HEK293T (cell line): Measurements from ENCODE around the gene BCAP31.
"Not testable (repeated sequence)": the region's sequence is repeated elsewhere in the genome, so short reads cannot be mapped to it uniquely, and the experiment has no call there.

Experiments
- CTCF ChIA-PET: fragments of 350-600 bp; formaldehyde crosslinking; extraction: SDS; loops from one replicate; lab custom pipeline; 2021; ENCODE audit warnings: antibody characterized with exemption, inconsistent platforms; lab: Yijun Ruan, JAX
- POLR2A ChIA-PET: fragments of 350-600 bp; formaldehyde crosslinking; extraction: SDS; loops from one replicate; lab custom pipeline; 2020; ENCODE audit warnings: antibody characterized with exemption, inconsistent platforms; lab: Yijun Ruan, JAX
- DNase-seq: peaks from one replicate; pipeline ENCODE4 v3.0.0; 2012; ENCODE audit warnings: mixed read lengths; ENCODE audit errors: extremely low spot score
- ARNT ChIP-seq: fragments of 450-650 bp; IDR thresholded peaks from 2 replicates; pipeline ENCODE4 v1.6.1; 2017; ENCODE audit warnings: mild to moderate bottlenecking
- BHLHE40 ChIP-seq: fragments of 450-650 bp; IDR thresholded peaks from 2 replicates; pipeline ENCODE4 v1.6.1; 2016; ENCODE audit warnings: mild to moderate bottlenecking, moderate library complexity, borderline replicate concordance
- CTBP1 ChIP-seq: fragments of 450-650 bp; IDR thresholded peaks from 2 replicates; pipeline ENCODE4 v1.6.1; 2016; ENCODE audit warnings: borderline replicate concordance
- ELF4 ChIP-seq: fragments of 450-650 bp; IDR thresholded peaks from 2 replicates; pipeline ENCODE4 v1.6.1; 2017; ENCODE audit warnings: antibody characterized with exemption
- FOXA1 ChIP-seq: fragments of 450-650 bp; IDR thresholded peaks from 2 replicates; pipeline ENCODE4 v1.6.1; 2016; ENCODE audit warnings: mild to moderate bottlenecking
- FOXK2 ChIP-seq: fragments of 450-650 bp; IDR thresholded peaks from 2 replicates; pipeline ENCODE4 v1.6.1; 2016; ENCODE audit warnings: mild to moderate bottlenecking
- FOXM1 ChIP-seq: fragments of 450-650 bp; IDR thresholded peaks from 2 replicates; pipeline ENCODE4 v1.6.1; 2017; ENCODE audit warnings: mild to moderate bottlenecking, borderline replicate concordance
- HDGF ChIP-seq: fragments of 450-650 bp; IDR thresholded peaks from 2 replicates; pipeline ENCODE4 v1.6.1; 2017; ENCODE audit warnings: antibody characterized with exemption, borderline replicate concordance
- L3MBTL2 ChIP-seq: fragments of 450-650 bp; conservative IDR thresholded peaks from 2 replicates; pipeline ENCODE4 v1.6.1; 2016; ENCODE audit warnings: mild to moderate bottlenecking
- LEF1 ChIP-seq: fragments of 450-650 bp; IDR thresholded peaks from 2 replicates; pipeline ENCODE4 v1.6.1; 2017; ENCODE audit warnings: mild to moderate bottlenecking, borderline replicate concordance
- NFRKB ChIP-seq: fragments of 450-650 bp; IDR thresholded peaks from 2 replicates; pipeline ENCODE4 v1.6.1; 2016; ENCODE audit warnings: mild to moderate bottlenecking, moderate library complexity
- SP1 ChIP-seq: fragments of 450-650 bp; IDR thresholded peaks from 2 replicates; pipeline ENCODE4 v1.6.1; 2017
- SUZ12 ChIP-seq: fragments of 450-650 bp; IDR thresholded peaks from 2 replicates; pipeline ENCODE4 v1.6.1; 2016; ENCODE audit warnings: mild to moderate bottlenecking
- TARDBP ChIP-seq: fragments of 450-650 bp; IDR thresholded peaks from 2 replicates; pipeline ENCODE4 v1.6.1; 2016
- ZNF384 ChIP-seq: fragments of 450-650 bp; IDR thresholded peaks from 2 replicates; pipeline ENCODE4 v1.6.1; 2016
- TF ChIP-seq, protein P1 (sequence below): fragments of 450-650 bp; IDR thresholded peaks from 2 replicates; pipeline ENCODE4 v1.6.1; 2016

BCAP31 gene

DNA sequence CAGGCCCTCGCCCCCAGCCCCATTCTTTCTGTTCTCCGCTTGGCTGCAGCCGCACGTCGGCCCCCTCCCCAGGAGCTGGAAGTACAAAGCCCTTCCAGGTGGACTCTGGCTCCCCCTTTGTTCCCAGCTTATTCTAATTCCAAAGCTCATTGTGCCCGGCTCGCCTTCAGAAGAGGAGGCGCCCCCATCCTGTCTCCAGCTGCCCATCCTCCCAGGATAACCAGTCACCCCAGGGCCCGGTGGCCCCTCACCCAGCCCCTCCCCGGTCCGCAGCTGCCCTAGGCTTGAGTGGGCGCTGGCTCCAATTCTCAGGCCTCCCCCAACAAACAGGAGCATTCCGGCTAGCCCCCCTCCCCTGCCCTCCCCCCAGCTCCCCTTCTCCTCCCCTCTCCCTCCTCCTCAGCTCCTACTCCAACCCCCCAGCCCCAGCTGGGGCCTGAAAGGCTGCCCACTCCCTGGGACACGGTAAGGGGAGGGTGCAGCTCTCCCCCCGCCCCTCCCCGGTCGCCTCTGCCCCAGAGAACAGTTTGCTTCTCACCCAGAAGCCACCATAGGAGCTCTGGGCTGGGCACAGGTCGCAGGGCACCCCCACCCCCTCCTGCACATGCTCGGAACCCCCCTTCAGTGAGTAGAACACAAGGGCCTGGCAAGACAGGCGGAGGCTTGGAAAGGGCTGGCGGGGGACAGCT lies 39.6 kb downstream of the BCAP31 start:
- TF ChIP-seq ZNF384 (no peak), FOXM1 (no peak), BHLHE40 (no peak), CTBP1 (no peak), NFRKB (no peak), TARDBP (no peak), HDGF (no peak), FOXK2 (no peak), SUZ12 (no peak), SP1 (no peak), ELF4 (no peak), L3MBTL2 (no peak), LEF1 (no peak), ARNT (no peak), FOXA1 (no peak)
- TF ChIP-seq, protein P1, sequence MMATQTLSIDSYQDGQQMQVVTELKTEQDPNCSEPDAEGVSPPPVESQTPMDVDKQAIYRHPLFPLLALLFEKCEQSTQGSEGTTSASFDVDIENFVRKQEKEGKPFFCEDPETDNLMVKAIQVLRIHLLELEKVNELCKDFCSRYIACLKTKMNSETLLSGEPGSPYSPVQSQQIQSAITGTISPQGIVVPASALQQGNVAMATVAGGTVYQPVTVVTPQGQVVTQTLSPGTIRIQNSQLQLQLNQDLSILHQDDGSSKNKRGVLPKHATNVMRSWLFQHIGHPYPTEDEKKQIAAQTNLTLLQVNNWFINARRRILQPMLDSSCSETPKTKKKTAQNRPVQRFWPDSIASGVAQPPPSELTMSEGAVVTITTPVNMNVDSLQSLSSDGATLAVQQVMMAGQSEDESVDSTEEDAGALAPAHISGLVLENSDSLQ: no peak
- POLR2A ChIA-PET: no interaction called here
- DNase-seq: no peak
- CTCF ChIA-PET: interaction anchor here (0.7 to 2.4 kb wide), 4 partner anchors 16 to 454 kb away, joined by 3 to 13 read pairs (median 8); no protein-coding TSS in a partner anchor

DNA sequence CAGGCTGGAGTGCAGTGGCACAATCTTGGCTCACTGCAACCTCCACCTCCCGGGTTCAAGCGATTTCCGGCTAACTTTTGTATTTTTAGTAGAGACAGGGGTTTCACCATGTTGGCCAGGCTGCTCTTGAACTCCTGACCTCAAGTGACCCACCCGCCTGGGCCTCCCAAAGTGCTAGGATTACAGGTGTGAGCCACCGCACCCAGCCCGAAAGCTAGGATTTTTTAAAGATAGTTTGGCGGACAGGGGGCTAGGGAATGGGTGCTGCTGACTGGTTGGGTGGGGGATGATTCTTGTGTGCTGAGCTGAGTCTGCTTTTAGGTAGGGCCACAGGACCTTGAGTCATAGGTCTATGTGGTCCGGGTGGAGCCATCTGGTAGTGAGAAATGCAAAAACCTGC lies 40.7 kb downstream of the BCAP31 start:
- POLR2A ChIA-PET, DNase-seq: not testable (repeated sequence)
- CTCF ChIA-PET: interaction anchor here (1.4 to 2.4 kb wide), 3 partner anchors 14 to 144 kb away, joined by 4 to 13 read pairs (median 11); no protein-coding TSS in a partner anchor

DNA sequence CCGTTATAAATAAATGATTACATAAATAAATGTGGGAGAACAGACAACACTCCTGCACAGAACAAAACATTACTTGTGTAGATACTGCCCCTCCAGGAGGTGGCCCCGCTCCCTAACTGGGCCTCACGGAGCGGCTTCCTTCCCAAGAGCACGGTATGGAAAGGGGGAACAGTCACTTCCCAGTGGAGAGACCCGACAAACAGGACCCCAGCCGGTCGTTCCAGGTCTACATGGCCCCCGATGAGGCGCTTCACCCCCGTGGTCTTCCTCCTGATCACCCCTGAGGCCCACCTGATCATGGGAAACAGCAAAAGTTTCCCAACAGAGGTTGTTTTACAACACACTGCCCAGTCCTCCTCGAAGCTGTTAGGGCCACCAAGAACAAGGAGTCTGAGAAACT lies 43.0 kb downstream of the BCAP31 start:
- DNase-seq: no peak
- TF ChIP-seq SP1: no peak
- no peak for TF ChIP-seq ELF4
- ChIA-PET POLR2A (no interaction called here), CTCF (no interaction called here)

DNA sequence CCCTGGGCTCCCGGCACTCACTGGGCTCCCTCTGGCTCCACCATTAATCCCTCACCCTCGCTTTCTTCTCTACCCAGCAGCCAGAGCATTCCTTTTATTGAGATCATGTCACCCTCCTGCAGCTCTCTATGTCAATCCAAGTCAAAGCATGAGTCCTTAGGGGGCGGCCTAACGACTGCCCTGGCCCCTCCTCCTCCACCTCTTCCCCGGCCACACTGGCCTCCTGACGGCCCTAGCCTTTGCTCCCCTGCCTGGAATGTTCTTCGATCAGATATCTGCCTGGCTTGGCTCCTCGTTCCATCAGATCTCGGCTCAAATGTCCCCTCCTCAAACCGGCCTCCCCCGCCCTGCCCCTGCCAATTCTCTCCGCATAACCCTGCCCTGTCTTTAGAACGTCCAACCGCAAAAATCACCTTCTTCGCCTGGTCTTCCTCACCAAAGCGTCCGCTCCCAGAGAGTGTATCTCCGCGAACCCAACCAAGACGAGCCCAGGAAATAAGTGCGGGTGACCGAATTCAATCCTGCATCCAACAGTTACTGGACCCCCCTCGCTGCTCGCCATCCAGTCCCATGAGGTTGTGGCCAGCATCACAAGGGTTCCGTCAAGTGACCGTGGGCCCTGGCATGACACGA lies 49.9 kb downstream of the BCAP31 start:
- TF ChIP-seq CTBP1 (no peak), BHLHE40 (no peak), L3MBTL2 (no peak), NFRKB (no peak), FOXK2 (no peak)
- TF ChIP-seq, protein P1: no peak
- DNase-seq: no peak
- ChIA-PET CTCF (interaction anchor here (0.8 kb wide), 1 partner anchor 642 kb away, joined by 3 read pairs; no protein-coding TSS in a partner anchor), POLR2A (no interaction called here)

DNA sequence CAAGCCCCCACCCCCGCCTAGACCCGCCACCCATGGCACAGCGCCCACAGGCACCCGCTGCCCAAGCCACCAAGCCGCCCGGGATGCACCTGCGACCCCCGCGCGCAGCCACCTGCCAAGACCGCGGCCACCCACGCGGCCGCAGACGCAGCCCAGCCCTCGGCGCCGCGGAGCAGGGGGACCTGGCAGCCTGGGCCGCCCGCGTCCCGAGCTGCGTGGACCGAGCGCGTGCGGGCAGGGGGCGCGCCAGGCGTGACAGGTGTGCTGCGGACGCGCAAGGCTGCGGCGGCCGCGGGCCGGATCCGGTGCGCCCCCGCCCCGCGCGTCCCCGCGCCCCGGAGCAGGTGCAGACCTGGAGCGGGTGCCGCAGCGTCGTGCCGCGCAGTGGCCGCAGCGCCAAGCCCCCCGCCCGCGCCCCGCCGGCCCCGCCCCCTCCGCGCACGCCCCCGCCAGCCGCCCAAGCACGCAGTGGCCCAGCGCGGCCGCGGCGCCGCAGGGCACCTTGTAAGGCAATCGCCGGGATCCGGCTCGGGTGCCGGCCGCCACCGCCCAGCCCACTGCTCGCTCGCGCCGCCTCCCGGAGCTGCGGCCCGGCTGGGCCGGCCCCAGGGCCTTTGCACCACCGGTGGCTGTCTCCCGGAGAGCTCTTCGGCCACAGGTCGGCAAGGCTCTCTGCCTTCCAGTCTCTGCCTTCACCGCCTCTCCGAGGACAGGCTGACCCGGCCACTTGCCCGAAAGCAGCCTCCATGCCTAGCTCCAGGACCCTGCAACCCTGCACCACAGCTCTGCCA lies 50.6 kb downstream of the BCAP31 start, which contains the start of gene PNCK:
PNCK (minus strand) TSS at position 386 of the 791 bp plus-strand sequence. CDS start 737 bp downstream, outside the sequence.
- DNase-seq: no peak
- ChIA-PET CTCF (interaction anchor here (0.8 kb wide), 1 partner anchor 642 kb away, joined by 3 read pairs; no protein-coding TSS in a partner anchor), POLR2A (no interaction called here)
- TF ChIP-seq ARNT: no peak

DNA sequence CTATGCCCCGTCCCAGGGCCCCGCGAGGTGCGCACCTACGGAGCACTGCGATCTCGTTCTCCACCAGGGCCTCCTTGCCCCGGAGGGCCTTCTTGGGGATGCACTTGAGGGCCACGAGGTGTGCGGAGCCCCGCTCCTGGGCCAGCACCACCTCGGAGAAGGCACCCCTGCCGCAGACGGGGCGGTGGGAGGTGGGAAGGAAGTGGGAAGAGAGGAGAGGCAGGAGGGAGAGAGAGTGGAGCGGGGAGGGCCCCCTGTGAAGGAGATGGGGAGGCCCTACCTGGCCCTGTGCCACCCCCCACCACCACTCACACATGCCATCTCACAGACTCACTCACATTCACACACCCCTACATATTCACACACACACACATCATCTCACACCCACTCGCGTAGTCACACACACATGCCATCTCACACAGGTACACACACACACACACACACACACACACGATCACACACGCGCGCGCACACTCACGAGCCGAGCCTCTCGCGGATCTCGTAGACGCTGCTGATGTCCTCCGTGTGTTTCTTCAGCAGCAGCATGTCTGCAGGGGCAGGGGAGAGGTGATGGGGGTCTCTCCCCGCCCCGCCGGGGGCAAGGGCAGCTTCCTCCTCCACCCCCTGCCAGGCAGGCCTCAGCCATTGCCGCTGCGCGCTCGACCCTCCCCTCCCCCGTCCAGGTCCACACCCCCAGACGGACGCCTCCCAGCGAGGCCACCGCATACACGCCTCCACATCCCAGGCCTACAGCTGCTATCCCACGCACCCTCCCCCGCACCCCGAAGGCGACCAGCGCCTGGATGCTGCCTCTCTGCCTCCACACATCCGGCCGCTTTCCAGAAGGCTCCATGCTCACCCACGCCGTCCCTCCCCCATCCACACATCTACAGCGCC lies 51.4 kb downstream of the BCAP31 start:
- no peak for DNase-seq
- ChIA-PET CTCF (no interaction called here), POLR2A (no interaction called here)
- TF ChIP-seq BHLHE40 (no peak), L3MBTL2 (no peak)
